IMR-90 (cell line): ENCODE measurements around the gene TNFRSF1B. TPM values are rescaled to one million over a fixed set of nuclear protein-coding genes. Genes with fewer than 3 reads are reported as not detected.

Experiments used
- ATAC-seq: fragments of 200-7000 bp; cut with Tn5 transposase; 2 replicates; pipeline ENCODE4 v1.9.1; 2020; ENCODE audit warnings: low read depth, mild to moderate bottlenecking, moderate library complexity
- BruUV-seq: library from RNA; stranded (reverse); fragments of 400-500 nt; replicated peaks from 2 replicates; lab custom pipeline; 2021; lab: Mats Ljungman, UMichigan
- CTCF ChIA-PET: fragments of 300-600 bp; formaldehyde crosslinking; extraction: SDS; loops from one replicate; lab custom pipeline; 2021; ENCODE audit warnings: antibody characterized with exemption; lab: Yijun Ruan, JAX
- POLR2A ChIA-PET: fragments of 300-600 bp; sonication (Branson Sonifier 250); formaldehyde crosslinking; loops from one replicate; lab custom pipeline; 2022; ENCODE audit warnings: antibody characterized with exemption; ENCODE audit not compliant: unreplicated experiment; lab: Charles Lee
- DNase-seq: peaks from one replicate; pipeline ENCODE4 v3.0.0; 2013
- H2AFZ ChIP-seq: replicated peaks from 2 replicates; pipeline ENCODE3; 2013; ENCODE audit warnings: low read length, mild to moderate bottlenecking; ENCODE audit not compliant: poor library complexity
- H2AK5ac ChIP-seq: 2 replicates; pipeline ENCODE4 v1.6.1; 2013; ENCODE audit warnings: low read depth, low read length, inconsistent platforms
- H2AK9ac ChIP-seq: replicated peaks from 2 replicates; pipeline ENCODE3; 2013; ENCODE audit warnings: mild to moderate bottlenecking, low read depth, low read length, moderate library complexity; ENCODE audit not compliant: poor library complexity
- H2BK120ac ChIP-seq: 2 replicates; pipeline ENCODE4 v1.6.1; 2013; ENCODE audit warnings: low read depth, low read length, inconsistent platforms
- H2BK15ac ChIP-seq: 3 replicates; pipeline ENCODE4 v1.6.1; 2013; ENCODE audit warnings: low read depth, low read length, inconsistent platforms
- H2BK20ac ChIP-seq: 2 replicates; pipeline ENCODE4 v1.6.1; 2013; ENCODE audit warnings: low read depth, mild to moderate bottlenecking, inconsistent platforms, low read length, moderate library complexity
- H2BK5ac ChIP-seq: 2 replicates; pipeline ENCODE4 v1.6.1; 2013; ENCODE audit warnings: mild to moderate bottlenecking, low read depth, low read length, inconsistent platforms; ENCODE audit not compliant: poor library complexity, severe bottlenecking
- H3K14ac ChIP-seq: replicated peaks from 2 replicates; pipeline ENCODE4 v1.6.1; 2013; ENCODE audit warnings: low read depth, low read length, inconsistent platforms
- H3K18ac ChIP-seq: 2 replicates; pipeline ENCODE4 v1.6.1; 2013; ENCODE audit warnings: low read depth, low read length, control low read depth
- H3K23ac ChIP-seq: 2 replicates; pipeline ENCODE4 v1.6.1; 2013; ENCODE audit warnings: low read depth, low read length, inconsistent platforms
- H3K27ac ChIP-seq: 2 replicates; pipeline ENCODE4 v1.5.1; 2013; ENCODE audit warnings: mild to moderate bottlenecking, control low read depth, low read length; ENCODE audit not compliant: insufficient read depth
- H3K27me3 ChIP-seq: 2 replicates; pipeline ENCODE4 v1.6.1; 2013; ENCODE audit warnings: low read length; ENCODE audit not compliant: control insufficient read depth, insufficient read depth
- H3K36me3 ChIP-seq: 2 replicates; pipeline ENCODE4 v1.6.1; 2013; ENCODE audit warnings: low read length, mixed read lengths; ENCODE audit not compliant: control insufficient read depth, insufficient read depth
- H3K4ac ChIP-seq: 2 replicates; pipeline ENCODE4 v1.6.1; 2013; ENCODE audit warnings: low read depth, low read length, inconsistent platforms
- H3K4me1 ChIP-seq: 2 replicates; pipeline ENCODE4 v1.6.1; 2013; ENCODE audit warnings: low read length, mixed read lengths; ENCODE audit not compliant: control insufficient read depth, insufficient read depth
- H3K4me2 ChIP-seq: 2 replicates; pipeline ENCODE4 v1.6.1; 2013; ENCODE audit warnings: low read depth, mild to moderate bottlenecking, control low read depth, low read length, moderate library complexity
- H3K4me3 ChIP-seq: 2 replicates; pipeline ENCODE4 v1.5.1; 2013; ENCODE audit warnings: low read depth, mild to moderate bottlenecking, control low read depth, low read length, moderate library complexity; ENCODE audit not compliant: insufficient read depth
- H3K56ac ChIP-seq: 2 replicates; pipeline ENCODE4 v1.6.1; 2013; ENCODE audit warnings: low read length, inconsistent platforms; ENCODE audit not compliant: insufficient read depth; ENCODE audit errors: extremely low read depth
- H3K79me1 ChIP-seq, 2 experiments: 2 replicates each; pipeline ENCODE4 v1.6.1; 2013; ENCODE audit warnings: low read length in 2 of 2, inconsistent platforms in 1 of 2, low read depth in 1 of 2
- H3K9ac ChIP-seq: 2 replicates; pipeline ENCODE4 v1.6.1; 2013; ENCODE audit warnings: low read depth, low read length, control low read depth
- H3K9me1 ChIP-seq: 2 replicates; pipeline ENCODE4 v1.6.1; 2013; ENCODE audit warnings: low read length, inconsistent platforms; ENCODE audit not compliant: insufficient read depth
- H3K9me3 ChIP-seq: 2 replicates; pipeline ENCODE4 v1.6.1; 2013; ENCODE audit warnings: low read length; ENCODE audit not compliant: control insufficient read depth, insufficient read depth
- H4K20me1 ChIP-seq: 2 replicates; pipeline ENCODE4 v1.6.1; 2013; ENCODE audit warnings: low read length, inconsistent platforms; ENCODE audit not compliant: insufficient read depth
- H4K5ac ChIP-seq: 2 replicates; pipeline ENCODE4 v1.6.1; 2013; ENCODE audit warnings: mild to moderate bottlenecking, low read depth, low read length, control low read depth
- H4K8ac ChIP-seq, 2 experiments: 2 replicates each; pipeline ENCODE4 v1.6.1; 2013; ENCODE audit warnings: low read depth in 2 of 2, low read length in 2 of 2, control low read depth in 1 of 2, inconsistent platforms in 1 of 2
- H4K91ac ChIP-seq: 2 replicates; pipeline ENCODE4 v1.6.1; 2013; ENCODE audit warnings: low read depth, low read length, inconsistent platforms; ENCODE audit not compliant: insufficient read depth
- WGBS, 2 experiments: methylation state at CpG; one replicate each; pipeline versions ENCODE4 v1.1.5 to v1.1.7; 2013; ENCODE audit warnings: missing lambda C conversion rate in 2 of 2; ENCODE audit not compliant: insufficient read length in 1 of 2; ENCODE audit errors: extremely low coverage in 2 of 2; 5-methylcytosine and 5-hydroxymethylcytosine counted together
- dilution Hi-C: fragments of 300-500 bp; cut with HindIII; formaldehyde crosslinking; loops from one replicate; pipeline ENCODE4 v1.14.3; 2018; ENCODE audit warnings: low sequenced_read_pairs; ENCODE audit not compliant: unreplicated experiment
- in situ Hi-C: fragments of 300-500 bp; cut with MboI; formaldehyde crosslinking; loops from 3 replicates; pipeline ENCODE4 v1.14.3; 2019; ENCODE audit warnings: low sequenced_read_pairs, inconsistent platforms, mixed read lengths
- intact Hi-C: fragments of 100-400 bp; cut with micrococcal nuclease; formaldehyde crosslinking; loops from 2 replicates; pipeline ENCODE4 v1.10.0; 2022
- polyA plus RNA-seq, 3 experiments: library from polyadenylated mRNA; depleted of rRNA; stranded (reverse); fragments of >200 nt; gene quantifications; 2 replicates each; pipeline ENCODE4 v1.2.3, GENCODE V29; 2012; ENCODE audit warnings: low replicate concordance in 1 of 3
- total RNA-seq: library from RNA; depleted of rRNA; stranded (reverse); fragments of >200 nt; gene quantifications from 2 replicates; pipeline ENCODE4 v1.2.3, GENCODE V29; 2012
- TF ChIP-seq, protein P1 (sequence below): fragments of 150-350 bp; IDR thresholded peaks from 2 replicates; pipeline ENCODE4 v1.6.1; 2017; ENCODE audit warnings: mild to moderate bottlenecking, antibody characterized with exemption, low read length, low read depth

Gene TNFRSF1B
- total and polyA plus RNA-seq, 2 of the 4 experiments (the other 2 are of a cell fraction): 4.3 to 8.9 TPM

DNA sequence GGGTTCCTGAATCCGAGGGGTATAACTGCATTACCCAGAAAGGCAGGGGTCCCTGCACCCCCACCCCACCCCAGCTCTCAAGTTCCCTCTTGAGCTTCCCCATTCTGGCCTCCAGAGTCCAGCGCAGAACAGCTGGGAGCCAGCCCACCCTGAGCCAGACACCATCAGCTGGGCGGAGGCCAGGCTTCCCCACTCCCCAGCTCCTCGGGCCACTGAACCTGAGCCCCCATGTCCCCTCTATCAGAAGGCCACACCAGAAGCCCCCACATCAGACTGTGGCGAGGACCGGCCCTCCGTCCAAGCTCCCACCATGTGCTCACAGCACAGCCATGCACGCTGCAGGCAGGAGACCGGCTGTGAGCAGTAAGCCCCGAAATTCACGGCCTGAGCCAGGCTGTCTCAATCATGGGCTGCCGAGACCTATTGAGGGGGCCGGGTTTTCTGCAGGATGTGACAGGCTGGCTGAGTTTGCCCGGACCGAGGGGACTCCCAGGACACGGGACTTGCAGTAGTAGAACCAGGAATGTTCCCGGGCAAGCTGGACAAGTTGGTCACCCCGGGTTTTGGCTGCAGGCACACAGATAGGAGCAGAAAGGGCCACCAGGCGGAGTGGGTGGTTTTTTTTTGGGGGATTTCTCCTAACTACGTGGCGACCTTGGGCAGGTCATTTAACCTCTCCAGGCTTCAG is 25.5 kb upstream of the TNFRSF1B start:
- H3K9me1 ChIP-seq: peaks cover 11% of the 10 kb centered on the region

More for the DNA sequence above, 25.5 kb upstream of the TNFRSF1B start:
- no peak overlapping the region for H2AK5ac ChIP-seq
- no peak overlapping the region for H2AK9ac ChIP-seq
- H3K56ac ChIP-seq: no peak overlapping the region
- H4K8ac ChIP-seq: no peak overlapping the region
- peaks cover 10% of the 10 kb centered on the region for H3K4me1 ChIP-seq
- no peak overlapping the region for H3K14ac ChIP-seq
- H4K5ac ChIP-seq: no peak overlapping the region
- no peaks in the 10 kb centered on the region for H3K36me3 ChIP-seq
- no peak overlapping the region for H3K4me3 ChIP-seq
- no peak overlapping the region for H3K4me2 ChIP-seq
- no peaks in the 10 kb centered on the region for H3K9me3 ChIP-seq
- H2BK5ac ChIP-seq: no peak overlapping the region
- H3K23ac ChIP-seq: no peak overlapping the region
- TF ChIP-seq, protein P1, sequence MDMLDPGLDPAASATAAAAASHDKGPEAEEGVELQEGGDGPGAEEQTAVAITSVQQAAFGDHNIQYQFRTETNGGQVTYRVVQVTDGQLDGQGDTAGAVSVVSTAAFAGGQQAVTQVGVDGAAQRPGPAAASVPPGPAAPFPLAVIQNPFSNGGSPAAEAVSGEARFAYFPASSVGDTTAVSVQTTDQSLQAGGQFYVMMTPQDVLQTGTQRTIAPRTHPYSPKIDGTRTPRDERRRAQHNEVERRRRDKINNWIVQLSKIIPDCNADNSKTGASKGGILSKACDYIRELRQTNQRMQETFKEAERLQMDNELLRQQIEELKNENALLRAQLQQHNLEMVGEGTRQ: no peak
- 67% methylated on average over 8 of the region's 21 CpGs; no CpG with 5 or more reads in 1 of the 2 experiments for WGBS, 2 experiments
- H4K91ac ChIP-seq: 0 out of 2 replicates have a peak overlapping the region, but pooled peaks have one; percentile 9
- POLR2A ChIA-PET: no interaction called here
- H2BK20ac ChIP-seq: no peak overlapping the region
- no peak overlapping the region for H3K27ac ChIP-seq
- intact Hi-C loops: no loop called here
- H3K79me1 ChIP-seq: no peaks in the 10 kb centered on the region
- CTCF ChIA-PET: no interaction called here
- peak overlapping the region; percentile 33 for H2AFZ ChIP-seq
- H2BK15ac ChIP-seq: no peak overlapping the region
- no peak overlapping the region for H3K4ac ChIP-seq
- H4K20me1 ChIP-seq: no peaks in the 10 kb centered on the region
- DNase-seq (no peak), ATAC-seq (no peak)
- dilution Hi-C loops: no loop called here
- H3K27me3 ChIP-seq: no peaks in the 10 kb centered on the region
- H3K9ac ChIP-seq: no peak overlapping the region
- H3K18ac ChIP-seq: no peak overlapping the region
- no peak overlapping the region for H2BK120ac ChIP-seq
- in situ Hi-C loops: no loop called here
- BruUV-seq: no TSS peak
